Measurements from ENCODE around the gene AGRN.
"Not testable (repeated sequence)": the region's sequence is repeated elsewhere in the genome, so short reads cannot be mapped to it uniquely, and the experiment has no call there.

Gene AGRN

GRCh38 chr1:1027791-1028190 is 7.9 kb downstream of the AGRN start:
- DNase-seq (ENCODE audit: low read depth) = no peak
- TF ChIP-seq CTCF (conservative IDR thresholded peaks at IDR 0.05; ENCODE audit: low read length) = no peak
- H3K4me3 ChIP-seq (ENCODE audit: low read length) = no peak overlapping the region

GRCh38 chr1:1030867-1031658 is 11.1 kb downstream of the AGRN start:
- H3K4me3 ChIP-seq (ENCODE audit: low read length); DNase-seq (ENCODE audit: low read depth): not testable (repeated sequence)

GRCh38 chr1:1031659-1032235 is 11.8 kb downstream of the AGRN start:
- no peak for TF ChIP-seq CTCF (conservative IDR thresholded peaks at IDR 0.05; ENCODE audit: low read length)
- no peak for DNase-seq (ENCODE audit: low read depth)
- no peak overlapping the region for H3K4me3 ChIP-seq (ENCODE audit: low read length)

GRCh38 chr1:1032424-1032823 is 12.5 kb downstream of the AGRN start:
- H3K4me3 ChIP-seq (ENCODE audit: low read length) = no peak overlapping the region
- TF ChIP-seq CTCF (conservative IDR thresholded peaks at IDR 0.05; ENCODE audit: low read length) = no peak
- DNase-seq (ENCODE audit: low read depth) = no peak

- TF ChIP-seq CTCF (conservative IDR thresholded peaks at IDR 0.05; ENCODE audit: low read length) = peak; percentile 52
- DNase-seq (ENCODE audit: low read depth) = peak; percentile 35
- H3K4me3 ChIP-seq (ENCODE audit: low read length) = no peak overlapping the region
These were observed 13.2 kb downstream of the AGRN start for GRCh38 chr1:1033009-1033587.

GRCh38 chr1:1033731-1034438 is 14.0 kb downstream of the AGRN start:
- TF ChIP-seq CTCF (conservative IDR thresholded peaks at IDR 0.05; ENCODE audit: low read length) = no peak
- DNase-seq (ENCODE audit: low read depth) = no peak
- H3K4me3 ChIP-seq (ENCODE audit: low read length) = no peak overlapping the region

GRCh38 chr1:1034439-1034781 is 14.5 kb downstream of the AGRN start:
- no peak for DNase-seq (ENCODE audit: low read depth)
- H3K4me3 ChIP-seq (ENCODE audit: low read length) = no peak overlapping the region
- TF ChIP-seq CTCF (conservative IDR thresholded peaks at IDR 0.05; ENCODE audit: low read length) = no peak
